Mucosa of rectum (tissue), 2 donors: ENCODE results near the gene SLC38A3.

Experiments
- H3K27ac ChIP-seq, 2 donors: one replicate each; pipeline ENCODE4 v1.7.0; 2013; ENCODE audit warnings: inconsistent platforms in 2 of 2, low read depth in 2 of 2, low read length in 2 of 2
- H3K27me3 ChIP-seq, 2 donors: one replicate each; pipeline ENCODE4 v1.7.0; 2013; ENCODE audit warnings: low read length in 2 of 2; ENCODE audit not compliant: control insufficient read depth in 2 of 2, insufficient read depth in 2 of 2
- H3K36me3 ChIP-seq, 2 donors: one replicate each; pipeline ENCODE4 v1.7.0; 2013; ENCODE audit warnings: low read length in 2 of 2; ENCODE audit not compliant: control insufficient read depth in 2 of 2, insufficient read depth in 2 of 2
- H3K4me1 ChIP-seq, 2 donors: one replicate each; pipeline ENCODE4 v1.7.0; 2013; ENCODE audit warnings: low read length in 2 of 2, mild to moderate bottlenecking in 1 of 2; ENCODE audit not compliant: control insufficient read depth in 2 of 2, insufficient read depth in 2 of 2
- H3K4me3 ChIP-seq, 2 donors: one replicate each; pipeline ENCODE4 v1.7.0; 2013; ENCODE audit warnings: low read length in 2 of 2
- H3K9ac ChIP-seq, 2 donors: one replicate each; pipeline ENCODE4 v1.7.0; 2013; ENCODE audit warnings: low read length in 2 of 2, low read depth in 1 of 2, mild to moderate bottlenecking in 1 of 2
- H3K9me3 ChIP-seq, 2 donors: one replicate each; pipeline ENCODE4 v1.7.0; 2013; ENCODE audit warnings: low read length in 2 of 2; ENCODE audit not compliant: control insufficient read depth in 2 of 2
- donor health status: healthy.
- donor health status: Normal muscosa, but diverticular disease.

The SLC38A3 gene

DNA sequence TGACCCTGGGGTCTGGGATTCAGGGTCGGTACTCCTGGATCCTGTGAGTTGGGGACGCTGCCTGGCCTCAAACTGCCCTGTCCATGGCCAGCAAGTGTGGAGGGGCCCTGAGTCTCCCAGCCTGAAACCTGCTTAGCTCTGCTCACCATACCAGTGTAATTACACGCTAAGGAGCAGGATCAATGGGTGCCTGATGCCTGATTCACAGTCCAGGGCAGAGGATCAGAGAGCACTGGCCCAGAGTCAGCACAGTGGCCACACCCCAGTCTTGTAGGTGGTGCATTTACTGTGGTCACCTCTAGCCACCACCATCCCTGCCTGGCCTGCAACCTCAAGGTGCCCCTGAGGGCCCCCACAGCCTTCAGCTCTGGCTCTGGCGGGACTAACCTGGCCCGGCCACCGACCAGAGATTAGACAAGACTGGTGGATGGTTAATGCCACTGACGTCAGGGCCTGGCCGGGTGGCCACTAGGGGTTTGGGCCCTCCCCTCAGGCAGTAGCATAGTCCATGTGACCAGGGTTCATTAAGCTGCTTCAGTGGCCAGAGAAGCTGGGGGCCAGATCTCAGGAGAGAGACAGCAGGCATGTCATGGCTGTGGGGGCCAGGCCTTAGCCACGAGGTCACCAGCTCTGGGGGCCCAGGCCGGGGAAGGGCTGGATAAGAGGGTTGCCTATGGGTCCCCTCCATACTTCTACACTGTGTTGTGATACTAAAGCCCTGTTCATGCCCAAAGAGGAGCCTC is 3.3 kb upstream of the SLC38A3 start:
- H3K27ac ChIP-seq, result no peak overlapping the region

DNA sequence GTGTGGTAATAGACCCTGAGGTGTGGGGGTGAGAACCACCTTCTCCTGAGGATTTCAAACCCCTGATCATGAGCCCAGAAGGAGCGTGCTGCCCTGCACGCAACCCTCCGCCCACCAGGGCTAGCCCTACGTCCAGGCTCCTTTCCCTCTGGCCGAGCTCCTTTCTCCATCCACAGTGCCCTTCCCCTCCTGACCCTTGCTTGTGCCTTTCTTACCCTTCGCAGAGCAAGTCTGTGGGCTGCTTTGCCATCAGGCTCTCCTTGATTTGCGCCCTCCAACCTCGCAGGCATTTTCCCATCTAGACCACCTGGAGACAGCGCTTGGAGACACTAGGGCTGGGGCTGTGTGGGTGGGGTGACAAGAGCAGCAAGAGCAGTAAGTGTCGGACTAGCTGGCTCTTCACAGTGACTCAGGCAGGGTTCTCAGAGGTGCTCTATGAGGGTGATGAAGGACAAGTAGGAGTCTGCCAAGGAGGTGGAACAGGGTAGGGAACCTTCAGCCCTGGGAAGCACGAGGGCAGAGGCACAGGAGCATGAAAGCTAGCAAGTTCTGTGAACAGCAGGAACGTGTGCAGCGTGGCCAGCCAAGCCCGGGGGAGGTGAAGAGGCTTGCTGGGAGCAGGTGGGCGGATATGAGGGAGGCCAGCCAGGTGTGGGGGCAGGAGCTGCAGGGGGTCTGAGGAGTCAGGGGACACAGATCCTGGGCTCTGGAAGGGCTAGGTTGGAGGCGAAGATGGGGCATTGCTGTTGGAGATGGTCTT is 2.5 kb upstream of the SLC38A3 start:
- Histone ChIP-seq H3K36me3 (no peaks in the 10 kb centered on the region), H3K9me3 (no peaks in the 10 kb centered on the region), H3K4me1 (peaks cover 7 to 9% of the 10 kb centered on the region in 2 donors), H3K27me3 (peaks cover 33% of the 10 kb centered on the region in 2 donors), H3K9ac (no peak overlapping the region), H3K27ac (no peak overlapping the region), H3K4me3 (no peak overlapping the region)

More for the DNA sequence above, 3.3 kb upstream of the SLC38A3 start:
- Histone ChIP-seq H3K9ac (no peak overlapping the region), H3K9me3 (no peaks in the 10 kb centered on the region), H3K4me1 (peaks cover 7 to 9% of the 10 kb centered on the region in 2 donors), H3K36me3 (no peaks in the 10 kb centered on the region), H3K4me3 (no peak overlapping the region), H3K27me3 (peaks cover 32% of the 10 kb centered on the region in 2 donors)

DNA sequence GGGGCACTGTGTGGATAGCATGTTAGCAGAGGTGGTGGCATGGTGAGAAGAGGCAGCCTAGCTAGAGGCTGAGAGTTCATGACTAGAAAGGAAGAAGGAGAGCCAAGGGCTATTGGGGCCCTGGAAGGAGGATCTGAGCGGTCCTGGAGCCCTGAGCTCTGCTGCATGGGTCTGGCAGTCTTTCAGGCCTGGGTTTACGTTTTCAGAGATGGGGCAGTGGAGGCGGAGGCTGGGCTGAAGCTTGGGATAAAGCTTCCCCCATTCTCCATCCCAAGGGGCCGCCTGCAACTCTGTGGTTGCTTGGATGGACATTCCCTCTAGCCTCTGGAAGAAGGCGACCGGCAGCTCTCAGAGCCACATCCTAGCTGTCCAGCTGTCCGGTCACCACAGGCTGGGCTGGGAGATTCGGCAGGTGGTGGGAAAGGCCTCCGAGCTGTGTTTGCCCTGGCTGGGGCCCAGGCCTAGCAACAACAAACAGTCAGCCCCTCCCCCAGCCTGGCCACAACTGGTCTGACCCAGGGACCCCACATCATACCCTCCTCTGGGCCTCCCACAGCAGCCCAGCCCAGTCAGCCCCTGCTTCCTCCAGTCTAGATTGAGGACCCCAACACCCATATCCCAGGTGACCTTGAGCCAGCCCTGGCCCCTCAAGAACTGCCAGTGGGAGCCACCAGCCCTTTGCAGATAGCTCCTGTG is 1.8 kb upstream of the SLC38A3 start:
- Histone ChIP-seq H3K36me3 (no peaks in the 10 kb centered on the region), H3K27ac (no peak overlapping the region), H3K4me3 (no peak overlapping the region), H3K4me1 (peaks cover 7 to 9% of the 10 kb centered on the region in 2 donors), H3K9ac (no peak overlapping the region), H3K9me3 (no peaks in the 10 kb centered on the region), H3K27me3 (peaks cover 33% of the 10 kb centered on the region in 2 donors)

DNA sequence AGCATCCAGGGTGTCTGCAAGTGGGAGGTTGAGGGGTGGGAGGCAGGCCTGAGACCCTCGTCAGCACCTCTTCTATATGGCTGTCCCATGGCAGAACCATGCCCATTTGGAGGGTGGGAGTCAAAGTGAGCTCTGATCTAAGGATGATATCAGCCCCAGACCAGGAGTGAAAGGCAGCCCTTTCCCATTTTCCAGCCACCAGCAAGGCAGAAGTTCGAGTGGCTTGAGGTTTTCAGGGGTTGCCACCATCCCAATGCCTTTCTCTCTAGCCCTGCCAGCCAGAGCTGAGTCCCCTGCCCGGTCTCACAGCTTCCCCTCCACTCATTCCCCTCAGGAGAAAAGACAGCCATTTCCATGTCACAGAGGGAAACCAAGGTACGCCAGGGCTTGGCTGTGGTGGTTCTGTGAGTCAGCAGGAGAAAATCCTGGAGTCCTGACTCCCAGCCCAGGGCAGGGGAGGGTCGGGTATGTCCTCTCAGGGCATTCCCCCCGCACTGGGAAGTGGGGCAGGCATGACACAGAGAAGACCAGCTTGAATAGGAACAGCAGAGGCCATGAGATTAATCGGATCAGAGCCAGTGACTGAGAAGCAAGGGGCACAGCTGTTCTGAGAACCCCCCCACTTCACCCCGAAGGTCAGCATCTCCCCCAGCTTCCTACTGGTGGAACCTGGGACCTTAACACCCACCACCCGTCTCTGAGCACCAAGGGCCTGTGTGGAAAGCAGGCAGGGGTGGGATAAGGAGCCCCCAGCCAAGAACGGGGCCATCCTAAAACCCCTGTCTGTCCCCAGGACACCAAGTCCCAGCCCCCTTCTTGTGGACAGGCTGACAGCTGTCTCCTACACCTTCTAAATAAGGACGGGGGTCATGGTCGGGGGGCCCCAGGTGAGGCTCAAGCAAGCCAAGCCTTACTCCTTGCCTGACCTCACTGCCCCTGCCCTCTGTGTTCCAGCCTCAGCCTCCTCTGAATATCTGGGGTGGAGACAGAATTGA is 965 bp upstream of the SLC38A3 start:
- no peak overlapping the region for H3K27ac ChIP-seq
- H3K27me3 ChIP-seq, result peaks cover 33% of the 10 kb centered on the region in 2 donors
- no peaks in the 10 kb centered on the region for H3K36me3 ChIP-seq
- H3K4me3 ChIP-seq, result no peak overlapping the region
- peaks cover 7 to 9% of the 10 kb centered on the region in 2 donors for H3K4me1 ChIP-seq
- H3K9ac ChIP-seq, result no peak overlapping the region
- H3K9me3 ChIP-seq, result no peaks in the 10 kb centered on the region

DNA sequence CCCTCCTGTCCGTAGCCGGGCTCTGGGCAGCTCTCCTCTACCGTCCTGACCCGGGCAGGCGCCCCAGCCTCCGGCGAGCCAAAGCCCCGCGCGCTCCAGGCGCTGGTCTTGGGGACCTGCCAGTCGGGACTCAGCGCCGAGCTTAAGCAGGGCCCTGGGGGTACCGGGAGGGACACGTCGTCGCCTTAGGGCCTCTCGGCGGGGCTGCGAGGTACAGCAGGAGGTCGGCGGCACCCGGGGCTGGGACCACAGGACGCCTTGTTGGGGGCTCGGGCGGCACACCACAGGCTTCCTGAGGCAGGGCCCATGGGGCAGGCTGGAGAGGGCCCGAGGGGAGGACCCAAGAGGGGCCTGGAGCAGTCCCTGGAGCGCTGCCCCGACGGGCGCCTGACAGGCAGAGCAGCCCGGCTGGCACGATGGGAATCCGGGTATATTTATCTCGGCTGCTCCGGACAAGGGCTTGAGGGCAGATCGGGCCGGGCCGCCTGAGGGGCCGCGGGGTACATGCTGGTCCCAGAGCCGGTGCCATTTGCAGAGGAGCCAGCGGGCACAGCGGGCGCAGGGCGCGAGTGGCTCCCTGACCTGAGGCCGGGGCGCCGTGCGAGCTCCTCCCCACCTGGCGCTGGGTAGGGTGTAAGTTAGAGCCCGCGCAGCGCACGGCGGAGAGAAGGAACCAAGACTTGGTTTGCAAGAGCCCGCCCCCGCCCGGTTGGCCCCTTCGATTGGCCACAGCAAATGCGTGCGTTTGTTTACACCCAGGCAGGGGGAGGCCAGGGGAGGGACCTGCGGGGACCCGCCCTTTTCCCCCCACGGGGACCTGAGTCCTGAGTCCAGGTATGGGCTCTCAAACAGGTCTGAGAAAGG is 574 bp downstream of the SLC38A3 start:
- H3K27me3 ChIP-seq, result peaks cover 33% of the 10 kb centered on the region in 2 donors
- no peaks in the 10 kb centered on the region for H3K9me3 ChIP-seq
- H3K36me3 ChIP-seq, result no peaks in the 10 kb centered on the region
- peak overlapping the region in 1 of 2 donors; percentile 15 for H3K4me3 ChIP-seq
- H3K27ac ChIP-seq, result no peak overlapping the region
- H3K9ac ChIP-seq, result no peak overlapping the region
- peaks cover 7 to 10% of the 10 kb centered on the region in 2 donors for H3K4me1 ChIP-seq

DNA sequence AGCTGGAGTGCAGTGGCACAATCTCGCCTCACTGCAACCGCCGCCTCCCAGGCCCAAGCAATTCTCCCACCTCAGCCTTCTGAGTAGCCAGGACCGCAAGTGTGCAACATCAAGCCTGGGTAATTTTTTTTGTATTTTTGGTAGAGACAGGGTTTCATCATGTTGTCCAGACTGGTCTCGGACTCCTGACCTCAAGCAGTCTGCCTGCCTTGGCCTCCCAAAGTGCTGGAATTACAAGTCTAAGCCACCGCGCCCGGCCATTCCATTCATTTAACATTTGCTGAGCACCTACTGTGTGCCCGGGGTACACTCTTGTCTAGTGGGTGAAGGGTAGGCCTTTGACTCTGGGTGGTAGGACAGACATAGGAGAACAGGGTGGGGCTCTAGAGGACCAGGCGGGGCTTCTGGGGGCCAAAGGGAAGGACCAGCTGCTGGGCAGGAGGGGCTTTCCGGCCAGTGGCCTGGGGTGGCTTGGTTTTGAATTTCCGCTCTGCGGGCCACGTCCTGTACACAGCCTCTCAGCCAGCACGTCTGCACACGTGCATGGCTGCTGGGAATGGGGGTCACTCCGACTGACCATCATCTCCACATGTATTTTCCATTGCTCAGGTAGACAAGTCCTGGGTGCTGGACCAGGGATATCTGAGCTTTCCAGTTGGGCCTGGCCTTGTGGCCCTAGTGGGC is 2.4 kb downstream of the SLC38A3 start:
- Histone ChIP-seq H3K9me3 (no peaks in the 10 kb centered on the region), H3K4me3 (no peak overlapping the region), H3K36me3 (no peaks in the 10 kb centered on the region), H3K27ac (no peak overlapping the region), H3K4me1 (peaks cover 7 to 11% of the 10 kb centered on the region in 2 donors), H3K9ac (no peak overlapping the region), H3K27me3 (peaks cover 29 to 31% of the 10 kb centered on the region in 2 donors)

DNA sequence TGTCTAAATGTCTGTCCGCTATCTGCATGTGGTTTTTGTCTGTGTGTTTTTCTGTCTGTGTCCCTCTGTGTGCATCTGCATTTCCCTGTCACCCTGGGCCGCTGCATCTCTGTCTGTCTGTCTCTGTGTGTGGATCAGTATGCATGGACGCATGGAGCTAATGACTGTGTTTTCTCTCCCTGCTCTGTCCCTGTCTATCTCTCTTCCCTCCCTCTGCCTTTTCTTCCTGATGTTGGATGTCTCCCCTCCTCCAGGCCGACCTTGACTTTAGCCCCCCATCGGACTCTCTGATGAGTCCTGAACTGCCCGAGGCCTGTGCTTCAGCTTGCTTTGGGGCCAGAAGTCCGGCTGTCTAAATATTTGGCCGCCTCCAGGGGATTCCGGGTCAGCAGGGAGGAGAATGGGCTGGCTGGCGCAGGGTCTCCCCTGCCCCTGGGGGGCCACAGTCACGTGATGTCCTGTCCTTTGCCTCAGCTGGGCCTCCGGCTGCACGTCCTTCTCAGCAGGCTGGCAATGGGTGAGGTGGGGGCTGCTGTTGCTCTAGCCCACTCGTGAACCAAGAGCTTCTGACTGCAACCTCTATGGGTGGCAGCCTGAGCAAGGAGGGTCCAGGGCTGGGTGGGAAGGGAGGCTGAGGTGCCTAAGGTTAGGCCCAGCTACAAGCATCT is 3.7 kb downstream of the SLC38A3 start:
- Histone ChIP-seq H3K4me1 (peaks cover 7 to 11% of the 10 kb centered on the region in 2 donors), H3K27ac (no peak overlapping the region), H3K9me3 (no peaks in the 10 kb centered on the region), H3K4me3 (no peak overlapping the region), H3K9ac (no peak overlapping the region), H3K27me3 (peaks cover 16 to 24% of the 10 kb centered on the region in 2 donors), H3K36me3 (no peaks in the 10 kb centered on the region)

DNA sequence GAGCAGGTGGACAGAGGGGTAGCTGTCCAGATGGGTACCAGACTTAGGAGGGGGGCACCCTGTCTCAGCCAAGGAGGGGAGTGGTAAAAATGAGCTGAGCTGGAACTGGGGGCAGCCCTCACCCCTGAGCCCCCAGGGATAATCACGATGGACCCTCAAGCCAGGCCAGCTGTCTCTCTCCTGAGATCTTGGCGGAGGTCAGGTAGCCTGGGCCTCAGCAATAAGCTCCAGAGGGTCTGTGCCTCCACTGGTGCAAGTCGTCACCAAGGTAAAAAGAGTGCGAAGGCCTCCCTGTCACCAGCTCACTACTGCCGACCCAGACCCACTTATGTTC is 5.1 kb downstream of the SLC38A3 start:
- H3K9me3 ChIP-seq, result no peaks in the 10 kb centered on the region
- no peak overlapping the region for H3K9ac ChIP-seq
- H3K36me3 ChIP-seq, result no peaks in the 10 kb centered on the region
- H3K4me1 ChIP-seq, result peaks cover 5 to 9% of the 10 kb centered on the region in 2 donors
- H3K27ac ChIP-seq, result no peak overlapping the region
- H3K27me3 ChIP-seq, result peaks cover 9 to 15% of the 10 kb centered on the region in 2 donors
- no peak overlapping the region for H3K4me3 ChIP-seq
